ENCODE measurements around the gene SDK1.

- TF ChIP-seq, protein P1, sequence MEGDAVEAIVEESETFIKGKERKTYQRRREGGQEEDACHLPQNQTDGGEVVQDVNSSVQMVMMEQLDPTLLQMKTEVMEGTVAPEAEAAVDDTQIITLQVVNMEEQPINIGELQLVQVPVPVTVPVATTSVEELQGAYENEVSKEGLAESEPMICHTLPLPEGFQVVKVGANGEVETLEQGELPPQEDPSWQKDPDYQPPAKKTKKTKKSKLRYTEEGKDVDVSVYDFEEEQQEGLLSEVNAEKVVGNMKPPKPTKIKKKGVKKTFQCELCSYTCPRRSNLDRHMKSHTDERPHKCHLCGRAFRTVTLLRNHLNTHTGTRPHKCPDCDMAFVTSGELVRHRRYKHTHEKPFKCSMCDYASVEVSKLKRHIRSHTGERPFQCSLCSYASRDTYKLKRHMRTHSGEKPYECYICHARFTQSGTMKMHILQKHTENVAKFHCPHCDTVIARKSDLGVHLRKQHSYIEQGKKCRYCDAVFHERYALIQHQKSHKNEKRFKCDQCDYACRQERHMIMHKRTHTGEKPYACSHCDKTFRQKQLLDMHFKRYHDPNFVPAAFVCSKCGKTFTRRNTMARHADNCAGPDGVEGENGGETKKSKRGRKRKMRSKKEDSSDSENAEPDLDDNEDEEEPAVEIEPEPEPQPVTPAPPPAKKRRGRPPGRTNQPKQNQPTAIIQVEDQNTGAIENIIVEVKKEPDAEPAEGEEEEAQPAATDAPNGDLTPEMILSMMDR (IDR thresholded peaks at IDR 0.05) = no peak
- TF ChIP-seq POLR2A (IDR thresholded peaks at IDR 0.05) = no peak
Observed at GRCh38 chr7:3807824-3808223, 506.8 kb downstream of the SDK1 start.
